ENCODE data around the gene TPCN1. TPM values are rescaled to one million over a fixed set of nuclear protein-coding genes. Genes with fewer than 3 reads are reported as not detected.

TPCN1 gene
- polyA plus RNA-seq, 1 experiment = 10.9 TPM

DNA sequence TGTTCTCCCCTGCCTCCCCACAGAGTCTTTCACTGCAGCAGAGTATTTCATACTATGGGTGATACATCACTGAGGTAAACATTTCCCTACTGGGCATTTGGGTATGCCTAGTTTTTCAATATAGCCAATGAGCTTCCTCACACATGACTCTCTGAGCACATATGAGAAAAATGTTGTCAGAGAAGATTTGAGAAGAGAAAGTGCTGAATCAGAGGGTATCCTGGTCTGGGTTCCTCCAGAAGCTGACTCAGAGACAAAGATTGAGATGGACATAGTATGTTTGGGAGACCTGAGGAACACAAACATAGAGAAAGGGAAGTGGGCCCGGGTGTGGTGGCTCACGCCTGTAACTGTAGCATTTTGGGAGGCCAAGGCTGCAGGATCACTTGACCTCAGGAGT is 101.1 kb downstream of the TPCN1 start:
- H3K9me3 ChIP-seq (ENCODE audit: control insufficient read depth, insufficient read depth, low read length) = peaks cover 7% of the 10 kb centered on the region
- ChIA-PET CTCF (interaction anchor here (1.3 to 2.1 kb wide), 2 partner anchors 9 to 11 kb away, joined by 3 to 11 read pairs; no protein-coding TSS in a partner anchor), POLR2A (interaction anchor here (0.9 to 1.0 kb wide), 2 partner anchors 13 to 101 kb away, joined by 3 read pairs; no protein-coding TSS in a partner anchor)
- H3K27me3 ChIP-seq (ENCODE audit: control insufficient read depth, insufficient read depth, low read length) = no peaks in the 10 kb centered on the region
- TF ChIP-seq, protein P1, sequence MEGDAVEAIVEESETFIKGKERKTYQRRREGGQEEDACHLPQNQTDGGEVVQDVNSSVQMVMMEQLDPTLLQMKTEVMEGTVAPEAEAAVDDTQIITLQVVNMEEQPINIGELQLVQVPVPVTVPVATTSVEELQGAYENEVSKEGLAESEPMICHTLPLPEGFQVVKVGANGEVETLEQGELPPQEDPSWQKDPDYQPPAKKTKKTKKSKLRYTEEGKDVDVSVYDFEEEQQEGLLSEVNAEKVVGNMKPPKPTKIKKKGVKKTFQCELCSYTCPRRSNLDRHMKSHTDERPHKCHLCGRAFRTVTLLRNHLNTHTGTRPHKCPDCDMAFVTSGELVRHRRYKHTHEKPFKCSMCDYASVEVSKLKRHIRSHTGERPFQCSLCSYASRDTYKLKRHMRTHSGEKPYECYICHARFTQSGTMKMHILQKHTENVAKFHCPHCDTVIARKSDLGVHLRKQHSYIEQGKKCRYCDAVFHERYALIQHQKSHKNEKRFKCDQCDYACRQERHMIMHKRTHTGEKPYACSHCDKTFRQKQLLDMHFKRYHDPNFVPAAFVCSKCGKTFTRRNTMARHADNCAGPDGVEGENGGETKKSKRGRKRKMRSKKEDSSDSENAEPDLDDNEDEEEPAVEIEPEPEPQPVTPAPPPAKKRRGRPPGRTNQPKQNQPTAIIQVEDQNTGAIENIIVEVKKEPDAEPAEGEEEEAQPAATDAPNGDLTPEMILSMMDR (IDR thresholded peaks at IDR 0.05; ENCODE audit: low read depth, low read length) = no peak
- peak; percentile 51 for DNase-seq (ENCODE audit: low read depth, low spot score)
- H3K27ac ChIP-seq (ENCODE audit: low read depth, low read length) = peak overlapping the region; percentile 55
- H3K4me3 ChIP-seq (ENCODE audit: low read depth, low read length) = no peak overlapping the region

DNA sequence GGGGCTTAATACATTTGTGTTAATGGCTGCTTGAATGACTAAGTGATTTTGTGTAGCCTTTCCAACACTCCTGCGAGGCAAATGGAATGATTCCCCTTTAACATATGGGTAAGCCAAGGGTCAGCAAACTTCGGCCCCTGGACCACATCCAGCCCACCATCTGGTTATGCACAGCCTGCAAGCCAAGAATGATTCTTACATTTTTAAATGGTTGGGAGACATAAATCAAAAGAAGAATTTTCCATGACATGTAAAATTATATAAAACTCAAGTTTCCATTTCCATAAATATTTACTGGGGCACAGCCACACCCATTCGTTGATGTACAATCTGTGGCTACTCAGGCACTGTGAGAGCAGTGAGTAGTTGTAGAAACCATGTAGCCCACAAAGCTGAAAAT is 104.7 kb downstream of the TPCN1 start:
- H3K9me3 ChIP-seq (ENCODE audit: control insufficient read depth, insufficient read depth, low read length) = peaks cover 7% of the 10 kb centered on the region
- ChIA-PET POLR2A (interaction anchor here (0.7 to 1.2 kb wide), 3 partner anchors 9 to 1083 kb away, joined by 3 to 6 read pairs (median 4); partner anchors contain the start of gene SLC8B1), CTCF (interaction anchor here (0.7 to 1.6 kb wide), 5 partner anchors 9 to 131 kb away, joined by 3 to 8 read pairs (median 4); partner anchors contain the start of gene SLC8B1)
- peak overlapping the region; percentile 66 for H3K27ac ChIP-seq (ENCODE audit: low read depth, low read length)
- TF ChIP-seq, protein P1 (IDR thresholded peaks at IDR 0.05; ENCODE audit: low read depth, low read length) = no peak
- peak; percentile 61 for DNase-seq (ENCODE audit: low read depth, low spot score)
- no peaks in the 10 kb centered on the region for H3K27me3 ChIP-seq (ENCODE audit: control insufficient read depth, insufficient read depth, low read length)
- H3K4me3 ChIP-seq (ENCODE audit: low read depth, low read length) = no peak overlapping the region

DNA sequence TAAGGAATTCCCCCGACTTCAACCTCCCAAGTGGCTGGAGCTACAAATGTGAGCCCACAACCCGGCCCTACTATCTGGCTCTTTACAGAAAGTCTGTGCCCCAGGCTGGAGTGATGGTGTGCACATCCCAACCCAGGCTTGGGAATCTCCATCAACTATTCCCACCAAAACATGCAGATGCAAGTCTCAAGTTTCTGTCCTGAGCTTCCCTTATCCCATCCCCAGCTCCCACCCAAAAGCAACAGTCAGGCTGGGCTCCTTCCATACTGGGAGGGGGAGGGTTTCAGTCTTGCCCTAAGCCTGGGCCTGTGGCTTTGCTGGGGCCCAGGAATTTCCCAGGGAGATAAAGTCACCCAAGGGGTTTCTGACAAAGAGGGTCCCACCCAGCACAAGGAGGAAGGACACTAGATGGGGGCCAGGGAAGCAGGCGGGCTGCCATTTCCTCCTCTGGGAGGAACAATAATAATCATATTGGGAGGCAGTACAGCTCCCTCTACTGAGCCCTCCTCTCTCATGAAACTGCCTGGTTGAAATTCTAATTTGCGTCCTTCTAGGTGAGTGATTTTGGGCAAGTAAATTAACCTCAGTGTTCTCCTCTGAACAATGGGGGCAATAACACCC is 105.6 kb downstream of the TPCN1 start:
- ChIA-PET CTCF (interaction anchor here (0.7 to 1.6 kb wide), 4 partner anchors 21 to 132 kb away, joined by 3 to 8 read pairs (median 4); no protein-coding TSS in a partner anchor), POLR2A (interaction anchor here (0.7 to 1.2 kb wide), 2 partner anchors 8 to 21 kb away, joined by 4 to 6 read pairs; partner anchors contain the start of gene SLC8B1)
- TF ChIP-seq, protein P1 (IDR thresholded peaks at IDR 0.05; ENCODE audit: low read depth, low read length) = peak; percentile 8; the same call in 1 of the 2 replicates
- peak overlapping the region; percentile 66 for H3K27ac ChIP-seq (ENCODE audit: low read depth, low read length)
- DNase-seq (ENCODE audit: low read depth, low spot score) = no peak
- peaks cover 3% of the 10 kb centered on the region; the same call in 1 of the 2 replicates for H3K9me3 ChIP-seq (ENCODE audit: control insufficient read depth, insufficient read depth, low read length)
- H3K4me3 ChIP-seq (ENCODE audit: low read depth, low read length) = no peak overlapping the region
- H3K27me3 ChIP-seq (ENCODE audit: control insufficient read depth, insufficient read depth, low read length) = no peaks in the 10 kb centered on the region

DNA sequence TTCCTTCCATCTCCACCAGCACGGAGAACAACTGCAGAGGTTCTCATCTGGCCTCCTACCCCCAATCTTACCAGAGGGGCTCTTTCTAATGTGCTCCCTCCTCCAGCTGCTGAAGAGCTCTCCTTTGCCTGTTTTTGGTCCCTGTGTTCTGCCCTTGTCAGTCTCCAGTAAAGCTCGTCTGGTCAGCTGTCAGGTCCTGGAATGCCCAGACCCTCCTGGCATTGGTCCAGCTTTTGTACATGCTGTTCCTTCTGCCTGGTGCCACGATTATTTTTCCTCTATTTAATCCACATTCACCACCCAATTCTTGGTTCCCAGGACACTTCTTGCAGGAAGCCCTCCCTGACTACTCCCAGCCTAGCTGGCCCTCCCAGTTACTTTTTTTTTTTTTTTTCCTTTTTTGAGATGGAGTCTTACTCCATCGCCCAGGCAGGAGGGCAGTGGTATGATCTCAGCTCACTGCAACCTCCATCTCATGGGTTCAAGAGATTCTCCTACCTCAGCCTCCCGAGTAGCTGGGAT is 107.2 kb downstream of the TPCN1 start:
- Histone ChIP-seq H3K27me3 (ENCODE audit: control insufficient read depth, insufficient read depth, low read length) (no peaks in the 10 kb centered on the region), H3K4me3 (ENCODE audit: low read depth, low read length) (no peak overlapping the region), H3K9me3 (ENCODE audit: control insufficient read depth, insufficient read depth, low read length) (no peaks in the 10 kb centered on the region), H3K27ac (ENCODE audit: low read depth, low read length) (no peak overlapping the region)
- TF ChIP-seq, protein P1 (IDR thresholded peaks at IDR 0.05; ENCODE audit: low read depth, low read length) = no peak
- DNase-seq (ENCODE audit: low read depth, low spot score) = no peak
- ChIA-PET CTCF (interaction anchor here (0.6 kb wide), 1 partner anchor 1516 kb away, joined by 3 read pairs; no protein-coding TSS in a partner anchor), POLR2A (no interaction called here)

Measured in AG04450 (cell line).